GM21717 (cell line): ENCODE measurements around the gene FBXL3.

Source experiments
- ATAC-seq: cut with Tn5 transposase; IDR thresholded peaks from one replicate; pipeline ENCODE4 v1.9.1; 2021; ENCODE audit warnings: mild to moderate bottlenecking, moderate library complexity; ENCODE audit not compliant: unreplicated experiment

Gene FBXL3

GRCh38 chr13:77026861-77027621, at the start of gene FBXL3:
Gene FBXL3, minus strand, starts transcription at chr13:77027159. Its CDS starts 5,299 bp downstream, at chr13:77021860.
- peak; percentile 67 for ATAC-seq

GRCh38 chr13:77067519-77067918, 40.6 kb upstream of the FBXL3 start:
- no peak for ATAC-seq

GRCh38 chr13:77065461-77066147, 38.6 kb upstream of the FBXL3 start:
- ATAC-seq, result no peak

- no peak for ATAC-seq
These were observed 35.1 kb upstream of the FBXL3 start for GRCh38 chr13:77062097-77062496.

GRCh38 chr13:77061362-77061761, 34.4 kb upstream of the FBXL3 start:
- no peak for ATAC-seq

- ATAC-seq, result no peak
These were observed 29.9 kb upstream of the FBXL3 start for GRCh38 chr13:77056886-77057285.

GRCh38 chr13:77056382-77056781, 29.4 kb upstream of the FBXL3 start:
- no peak for ATAC-seq

- ATAC-seq, result no peak
These were observed 28.2 kb upstream of the FBXL3 start for GRCh38 chr13:77055158-77055557.

- ATAC-seq, result no peak
These were observed 26.2 kb upstream of the FBXL3 start for GRCh38 chr13:77053192-77053591.

- no peak for ATAC-seq
These were observed 21.7 kb upstream of the FBXL3 start for GRCh38 chr13:77048681-77049080.

GRCh38 chr13:77047649-77048343, 20.8 kb upstream of the FBXL3 start:
- ATAC-seq, result no peak

- no peak for ATAC-seq
These were observed 15.7 kb upstream of the FBXL3 start for GRCh38 chr13:77042566-77043177.

GRCh38 chr13:77040835-77041234, 13.9 kb upstream of the FBXL3 start:
- ATAC-seq, result no peak

- no peak for ATAC-seq
These were observed 13.1 kb upstream of the FBXL3 start for GRCh38 chr13:77040076-77040475.

GRCh38 chr13:77038907-77039480, 12.0 kb upstream of the FBXL3 start:
- ATAC-seq, result no peak

- ATAC-seq, result no peak
These were observed 9.3 kb upstream of the FBXL3 start for GRCh38 chr13:77036279-77036678.

- ATAC-seq, result no peak
These were observed 7.9 kb upstream of the FBXL3 start for GRCh38 chr13:77034881-77035280.

- no peak for ATAC-seq
These were observed 6.9 kb upstream of the FBXL3 start for GRCh38 chr13:77033717-77034302.

- ATAC-seq, result no peak
These were observed 4.8 kb upstream of the FBXL3 start for GRCh38 chr13:77031656-77032243.

- no peak for ATAC-seq
These were observed 2.5 kb upstream of the FBXL3 start for GRCh38 chr13:77029436-77029835.
